ENCODE measurements around the gene UBTF.

UBTF gene

GRCh38 chr17:44198721-44199552 lies 20.5 kb downstream of the UBTF start:
- peak; percentile 35 for DNase-seq (ENCODE audit: low read depth)

GRCh38 chr17:44197980-44198720 lies 21.3 kb downstream of the UBTF start:
- DNase-seq (ENCODE audit: low read depth), result no peak

GRCh38 chr17:44197107-44197506 lies 22.4 kb downstream of the UBTF start:
- no peak for DNase-seq (ENCODE audit: low read depth)

DNA sequence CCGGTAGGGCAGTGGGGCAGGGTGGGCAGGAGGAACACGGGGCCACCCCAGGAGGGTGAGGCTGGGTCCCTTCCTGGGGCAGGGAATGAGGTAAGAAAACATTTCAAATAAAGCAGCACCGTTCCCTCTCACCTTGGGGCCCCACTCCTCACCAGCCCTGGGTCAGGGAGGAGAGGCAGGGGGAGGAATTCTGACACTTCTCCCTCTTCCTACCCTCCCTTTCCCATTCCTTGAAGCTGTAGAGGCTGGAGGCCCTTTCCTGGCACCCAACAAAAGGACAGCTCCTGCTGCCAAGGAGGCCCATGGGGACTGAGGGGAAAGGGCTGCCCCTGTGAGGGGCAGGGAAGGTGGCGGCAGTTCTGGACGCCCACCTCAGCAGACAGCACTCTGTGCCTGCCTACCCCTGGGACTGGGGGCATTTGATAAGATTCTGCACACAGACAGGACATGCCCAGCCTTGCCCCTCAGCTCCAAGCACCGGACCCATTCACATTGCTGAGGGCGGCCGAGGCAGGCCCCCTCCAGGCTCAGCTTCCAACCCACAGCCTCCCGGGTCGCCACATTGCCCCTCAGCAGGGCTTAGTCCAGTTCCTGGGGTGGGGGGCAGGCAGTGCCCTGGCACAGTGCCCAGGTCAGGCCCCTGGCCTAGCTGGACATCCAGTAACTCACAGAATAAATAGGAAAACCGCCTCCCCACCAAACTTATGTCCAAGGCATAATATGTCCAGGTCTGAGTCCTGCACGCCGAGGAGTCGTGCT lies 26.0 kb downstream of the UBTF start:
- DNase-seq (ENCODE audit: low read depth), result no peak

- no peak for DNase-seq (ENCODE audit: low read depth)
Measured at GRCh38 chr17:44192750-44193149, 26.7 kb downstream of the UBTF start.

DNA sequence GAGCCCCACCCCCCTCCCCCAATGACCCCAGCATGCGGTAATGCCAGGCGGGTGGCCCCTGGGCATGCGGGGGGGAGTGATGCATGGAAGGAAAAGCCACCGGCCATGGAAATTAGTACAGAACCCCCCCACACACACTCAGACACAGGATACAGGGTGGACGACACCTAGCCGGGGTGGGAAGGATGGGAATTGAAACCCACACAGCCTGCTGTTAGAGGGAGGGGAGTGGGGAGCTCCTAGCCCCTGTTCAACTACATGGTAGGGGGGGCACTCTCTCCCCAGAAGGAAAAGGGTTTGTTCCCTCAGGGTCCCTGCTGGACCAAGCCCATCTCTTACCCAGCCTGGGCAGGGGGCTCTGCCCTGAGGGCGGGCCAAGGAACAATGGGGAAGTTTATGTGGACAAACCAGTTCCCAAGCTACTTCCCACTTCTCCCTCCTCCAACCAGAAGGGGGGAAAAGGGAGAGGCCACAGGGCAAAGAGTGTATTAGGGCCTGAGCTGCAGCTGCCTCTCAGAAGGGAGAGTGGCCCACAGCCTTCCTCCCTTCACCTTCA lies 27.5 kb downstream of the UBTF start:
- DNase-seq (ENCODE audit: low read depth), result no peak

DNA sequence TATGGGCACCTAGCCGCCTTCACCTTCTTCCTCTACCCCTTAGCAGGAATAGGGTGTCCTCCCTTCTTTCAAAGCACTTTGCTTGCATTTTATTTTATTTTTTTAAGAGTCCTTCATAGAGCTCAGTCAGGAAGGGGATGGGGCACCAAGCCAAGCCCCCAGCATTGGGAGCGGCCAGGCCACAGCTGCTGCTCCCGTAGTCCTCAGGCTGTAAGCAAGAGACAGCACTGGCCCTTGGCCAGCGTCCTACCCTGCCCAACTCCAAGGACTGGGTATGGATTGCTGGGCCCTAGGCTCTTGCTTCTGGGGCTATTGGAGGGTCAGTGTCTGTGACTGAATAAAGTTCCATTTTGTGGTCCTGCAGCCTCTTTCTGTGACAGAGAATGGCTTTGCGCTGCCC lies 28.1 kb downstream of the UBTF start:
- no peak for DNase-seq (ENCODE audit: low read depth)

GRCh38 chr17:44190481-44190880 lies 29.0 kb downstream of the UBTF start:
- DNase-seq (ENCODE audit: low read depth), result no peak

- DNase-seq (ENCODE audit: low read depth), result no peak
Measured at GRCh38 chr17:44188576-44189403, 30.7 kb downstream of the UBTF start.

GRCh38 chr17:44187131-44187899 lies 32.2 kb downstream of the UBTF start:
- DNase-seq (ENCODE audit: low read depth), result no peak

- DNase-seq (ENCODE audit: low read depth), result peak; percentile 100
Measured at GRCh38 chr17:44186307-44187130, 33.0 kb downstream of the UBTF start, which contains the start of gene TMUB2. Gene TMUB2 (plus strand): TSS chr17:44186972. CDS start chr17:44187709, 737 bp downstream.

GRCh38 chr17:44184212-44184810 lies 35.2 kb downstream of the UBTF start:
- DNase-seq (ENCODE audit: low read depth), result no peak

DNA sequence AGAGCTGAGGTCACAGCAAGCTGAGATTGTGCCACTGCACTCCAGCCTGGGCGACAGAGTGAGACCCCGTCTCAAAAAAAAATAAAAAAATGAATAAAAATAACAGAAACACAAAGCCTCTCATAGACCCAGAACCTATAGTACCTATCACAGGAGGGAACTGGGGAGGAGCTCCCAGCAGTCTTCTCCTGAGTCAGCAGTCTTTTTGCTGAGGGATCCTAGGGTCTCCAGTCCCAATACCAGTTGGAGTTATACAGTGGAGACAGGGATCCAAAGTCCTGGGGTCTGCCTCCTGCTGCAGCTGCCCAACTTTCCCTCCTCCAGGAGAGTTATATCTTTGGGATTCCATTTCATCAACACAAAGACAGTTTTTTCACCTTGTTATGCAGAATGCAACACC lies 36.5 kb downstream of the UBTF start:
- no peak for DNase-seq (ENCODE audit: low read depth)

GRCh38 chr17:44178133-44178532 lies 41.3 kb downstream of the UBTF start:
- DNase-seq (ENCODE audit: low read depth), result no peak

DNA sequence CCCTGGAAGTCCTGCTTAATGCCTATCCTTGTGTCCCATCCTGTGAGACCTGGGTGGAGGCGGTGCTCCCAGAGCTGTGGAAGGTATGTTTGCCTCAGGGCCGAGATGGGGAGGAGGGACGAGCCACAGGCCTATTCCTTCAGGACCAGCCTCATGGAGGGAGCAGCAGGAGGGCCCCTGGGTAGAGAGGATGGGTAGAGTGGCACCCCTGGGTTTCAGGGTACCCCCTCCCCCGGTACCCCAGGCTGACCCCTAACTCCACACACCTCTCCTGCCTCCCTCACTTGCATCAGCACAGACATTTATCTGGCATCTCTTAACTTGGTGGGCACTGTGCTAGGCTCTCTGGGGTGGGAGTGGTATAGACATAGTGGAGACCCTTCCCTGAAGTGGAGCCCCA lies 41.8 kb downstream of the UBTF start:
- DNase-seq (ENCODE audit: low read depth), result no peak

DNA sequence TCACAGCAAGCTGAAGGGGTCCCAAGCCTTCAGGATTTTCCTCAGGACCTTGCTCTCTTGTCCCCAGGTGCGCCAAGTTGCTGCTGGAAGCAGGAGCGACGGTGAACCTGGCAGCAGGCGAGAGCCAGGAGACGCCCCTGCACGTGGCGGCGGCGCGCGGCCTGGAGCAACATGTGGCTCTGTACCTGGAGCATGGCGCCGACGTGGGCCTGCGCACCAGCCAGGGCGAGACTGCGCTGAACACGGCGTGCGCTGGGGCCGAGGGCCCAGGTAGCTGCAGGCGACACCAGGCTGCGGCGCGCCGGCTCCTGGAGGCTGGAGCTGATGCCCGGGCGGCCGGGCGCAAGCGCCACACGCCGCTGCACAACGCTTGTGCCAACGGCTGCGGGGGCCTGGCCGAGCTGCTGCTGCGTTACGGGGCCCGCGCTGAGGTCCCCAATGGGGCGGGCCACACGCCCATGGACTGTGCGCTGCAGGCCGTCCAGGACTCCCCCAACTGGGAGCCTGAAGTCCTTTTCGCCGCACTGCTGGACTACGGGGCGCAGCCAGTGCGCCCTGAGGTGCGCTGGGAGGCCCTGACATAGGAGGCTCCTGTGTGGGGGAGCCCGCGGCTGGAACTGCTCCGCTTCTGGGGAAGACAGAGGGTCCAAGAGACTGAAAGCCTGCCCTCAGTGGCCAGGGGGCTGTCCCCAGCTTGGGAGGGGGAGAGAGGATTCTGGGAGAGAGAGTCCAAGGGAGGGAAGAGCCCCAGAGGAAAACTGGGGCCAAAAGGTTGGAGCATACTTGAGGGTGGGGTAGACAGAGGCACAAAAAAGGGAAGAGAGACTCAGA lies 42.6 kb downstream of the UBTF start:
- DNase-seq (ENCODE audit: low read depth), result no peak

DNA sequence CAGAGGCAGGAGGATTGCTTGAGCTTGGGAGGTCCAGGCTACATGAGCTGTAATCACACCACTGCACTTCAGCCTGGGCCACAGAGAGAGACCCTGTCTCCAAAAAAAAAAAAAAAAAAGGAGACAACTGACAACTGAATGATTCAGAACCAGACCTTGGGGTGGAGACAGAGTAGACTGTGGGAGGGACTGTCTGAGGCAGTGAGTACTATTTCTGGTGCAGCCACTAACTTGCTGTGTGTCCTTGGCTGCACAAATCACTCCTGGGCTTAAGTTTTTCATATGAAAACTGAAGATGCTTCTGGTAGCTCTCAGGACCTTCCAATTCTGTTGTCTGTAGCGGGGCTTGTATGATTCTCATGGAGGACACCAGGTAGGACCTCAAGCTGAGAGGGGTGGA lies 43.2 kb downstream of the UBTF start:
- DNase-seq (ENCODE audit: low read depth), result no peak

- no peak for DNase-seq (ENCODE audit: low read depth)
Measured at GRCh38 chr17:44174427-44174826, 45.0 kb downstream of the UBTF start.
